ENCODE measurements around the gene METTL16.

GRCh38 chr17:2396568-2397246 is 115.0 kb downstream of the METTL16 start:
- no peak; the same call in 1 of the 2 replicates for TF ChIP-seq POLR2AphosphoS5 (IDR thresholded peaks at IDR 0.05; ENCODE audit: low read depth, low read length)
- TF ChIP-seq CHD1 (IDR thresholded peaks at IDR 0.05; ENCODE audit: low read depth, low read length) = no peak
- no peak for TF ChIP-seq ATF3 (IDR thresholded peaks at IDR 0.05; ENCODE audit: insufficient read depth, low read depth, low read length)
- TF ChIP-seq CTCF (IDR thresholded peaks at IDR 0.05; ENCODE audit: control extremely low read depth in 1 of 3, insufficient read depth in 1 of 3, low read depth in 1 of 3, low read length in 3 of 3) = no peak
